ENCODE measurements around the gene ZBED1. TPM values are rescaled to one million over a fixed set of nuclear protein-coding genes. Genes with fewer than 3 reads are reported as not detected.
"Not testable (repeated sequence)": the region's sequence is repeated elsewhere in the genome, so short reads cannot be mapped to it uniquely, and the experiment has no call there.

The ZBED1 gene
- total and polyA plus RNA-seq, 8 donors: 10.9 to 61.4 (median 22.5) TPM

DNA sequence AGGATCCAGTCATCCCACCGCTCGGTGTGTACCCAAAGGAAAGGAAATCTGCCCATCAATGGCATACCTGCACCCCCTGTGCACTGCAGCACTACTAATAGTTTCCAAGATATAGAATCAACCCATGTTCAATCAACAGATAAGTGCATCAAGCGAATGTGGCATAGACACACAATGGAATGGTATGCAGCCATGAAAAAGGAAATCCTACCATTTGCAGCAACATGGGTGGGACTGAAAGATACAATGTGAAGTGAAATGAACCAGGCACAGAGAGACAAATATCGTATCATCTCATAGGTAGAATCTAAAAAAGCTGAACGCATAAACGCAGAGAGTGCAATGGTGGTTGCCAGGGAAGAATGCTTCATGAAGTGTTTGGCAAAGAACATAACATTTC, 42.5 kb downstream of the ZBED1 start:
- TF ChIP-seq POLR2A (IDR thresholded peaks at IDR 0.05): no peak
- TF ChIP-seq, protein P1, sequence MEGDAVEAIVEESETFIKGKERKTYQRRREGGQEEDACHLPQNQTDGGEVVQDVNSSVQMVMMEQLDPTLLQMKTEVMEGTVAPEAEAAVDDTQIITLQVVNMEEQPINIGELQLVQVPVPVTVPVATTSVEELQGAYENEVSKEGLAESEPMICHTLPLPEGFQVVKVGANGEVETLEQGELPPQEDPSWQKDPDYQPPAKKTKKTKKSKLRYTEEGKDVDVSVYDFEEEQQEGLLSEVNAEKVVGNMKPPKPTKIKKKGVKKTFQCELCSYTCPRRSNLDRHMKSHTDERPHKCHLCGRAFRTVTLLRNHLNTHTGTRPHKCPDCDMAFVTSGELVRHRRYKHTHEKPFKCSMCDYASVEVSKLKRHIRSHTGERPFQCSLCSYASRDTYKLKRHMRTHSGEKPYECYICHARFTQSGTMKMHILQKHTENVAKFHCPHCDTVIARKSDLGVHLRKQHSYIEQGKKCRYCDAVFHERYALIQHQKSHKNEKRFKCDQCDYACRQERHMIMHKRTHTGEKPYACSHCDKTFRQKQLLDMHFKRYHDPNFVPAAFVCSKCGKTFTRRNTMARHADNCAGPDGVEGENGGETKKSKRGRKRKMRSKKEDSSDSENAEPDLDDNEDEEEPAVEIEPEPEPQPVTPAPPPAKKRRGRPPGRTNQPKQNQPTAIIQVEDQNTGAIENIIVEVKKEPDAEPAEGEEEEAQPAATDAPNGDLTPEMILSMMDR (IDR thresholded peaks at IDR 0.05): no peak
- TF ChIP-seq POLR2AphosphoS5 (IDR thresholded peaks at IDR 0.05): no peak
- TF ChIP-seq EP300 (IDR thresholded peaks at IDR 0.05): no peak
- WGBS, 5 donors: 80 to 98% (median 90%) methylated on average over 6 of the region's 6 CpGs

DNA sequence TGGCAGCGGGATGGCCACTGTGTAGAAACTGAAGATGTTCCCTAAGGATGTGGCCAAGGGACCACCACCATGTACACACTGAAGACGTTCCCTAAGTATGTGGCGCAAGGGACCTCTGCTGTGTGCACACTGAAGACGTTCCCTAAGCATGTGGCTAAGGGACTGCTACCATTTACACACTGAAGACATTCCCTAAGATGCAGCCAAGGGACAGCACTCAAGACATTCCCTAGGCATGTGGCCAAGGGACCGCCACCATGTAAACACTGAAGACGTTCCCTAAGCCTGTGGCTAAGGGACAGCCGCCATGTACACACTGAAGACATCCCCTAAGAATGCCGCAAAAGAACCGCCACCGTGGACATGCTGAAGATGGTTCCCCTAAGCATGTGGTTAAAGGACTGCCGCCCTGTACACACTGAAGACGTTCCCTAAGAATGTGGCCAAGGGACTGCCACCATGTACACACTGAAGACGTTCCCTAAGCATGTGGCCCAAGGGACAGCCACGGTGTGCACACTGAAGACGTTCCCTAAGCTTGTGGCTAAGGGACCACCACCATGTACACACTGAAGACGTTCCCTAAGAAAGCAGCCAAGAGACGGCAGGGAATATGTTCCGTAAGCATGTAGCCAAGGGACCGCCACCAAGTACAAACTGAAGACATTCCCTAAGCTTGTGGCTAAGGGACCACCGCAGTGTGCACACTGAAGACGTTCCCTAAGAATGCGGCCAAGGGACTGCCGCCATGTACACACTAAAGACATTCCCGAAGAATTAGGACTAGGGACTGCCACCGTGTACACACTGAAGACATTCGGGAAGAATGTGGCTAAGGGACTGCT, 43.3 kb downstream of the ZBED1 start:
- TF ChIP-seq, protein P1 (IDR thresholded peaks at IDR 0.05): no peak
- Histone ChIP-seq H3K36me3 (no peaks in the 10 kb centered on the region), H3K27ac (no peak overlapping the region), H3K4me3 (no peak overlapping the region), H3K4me1 (peaks cover 0 to 12% (median 8%) of the 10 kb centered on the region in 4 donors), H3K9me3 (no peaks in the 10 kb centered on the region), H3K27me3 (no peaks in the 10 kb centered on the region)
- intact Hi-C loops (cut with DNase I; ENCODE audit: low total_unique reads): no loop called here
- DNase-seq: no peak
- WGBS, 5 donors: 83 to 92% (median 89%) methylated on average over 24 to 26 of the region's 26 CpGs

More for the DNA sequence above, 42.5 kb downstream of the ZBED1 start:
- H3K4me1 ChIP-seq: peaks cover 0 to 16% (median 8%) of the 10 kb centered on the region in 4 donors
- DNase-seq: no peak
- intact Hi-C loops (cut with DNase I; ENCODE audit: low total_unique reads): no loop called here
- H3K9me3 ChIP-seq: no peaks in the 10 kb centered on the region
- no peak overlapping the region for H3K27ac ChIP-seq
- no peaks in the 10 kb centered on the region for H3K36me3 ChIP-seq
- no peaks in the 10 kb centered on the region for H3K27me3 ChIP-seq
- no peak overlapping the region for H3K4me3 ChIP-seq

DNA sequence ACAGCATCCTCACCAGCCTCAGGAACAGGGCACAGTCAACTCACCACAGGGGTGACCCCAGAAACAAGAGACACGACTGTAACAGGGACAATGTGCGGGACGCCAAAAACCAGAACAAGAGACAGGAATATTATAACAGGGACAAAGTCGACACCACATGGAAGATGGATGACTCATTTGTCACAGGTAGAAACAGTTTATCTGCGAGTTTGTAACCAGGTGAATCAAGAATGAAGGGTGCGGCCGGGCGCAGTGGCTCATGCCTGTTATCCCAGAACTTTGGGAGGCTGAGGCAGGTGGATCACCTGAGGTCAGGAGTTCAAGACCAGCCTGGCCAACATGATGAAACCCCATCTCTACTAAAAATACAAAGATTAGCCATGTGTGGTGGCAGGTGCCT, 44.7 kb downstream of the ZBED1 start:
- H3K4me1 ChIP-seq; H3K4me3 ChIP-seq; DNase-seq; H3K9me3 ChIP-seq; H3K27ac ChIP-seq; intact Hi-C loops (cut with DNase I; ENCODE audit: low total_unique reads); H3K27me3 ChIP-seq; H3K36me3 ChIP-seq: not testable (repeated sequence)
- 74 to 92% (median 78%) methylated on average over 8 of the region's 8 CpGs for WGBS, 5 donors

DNA sequence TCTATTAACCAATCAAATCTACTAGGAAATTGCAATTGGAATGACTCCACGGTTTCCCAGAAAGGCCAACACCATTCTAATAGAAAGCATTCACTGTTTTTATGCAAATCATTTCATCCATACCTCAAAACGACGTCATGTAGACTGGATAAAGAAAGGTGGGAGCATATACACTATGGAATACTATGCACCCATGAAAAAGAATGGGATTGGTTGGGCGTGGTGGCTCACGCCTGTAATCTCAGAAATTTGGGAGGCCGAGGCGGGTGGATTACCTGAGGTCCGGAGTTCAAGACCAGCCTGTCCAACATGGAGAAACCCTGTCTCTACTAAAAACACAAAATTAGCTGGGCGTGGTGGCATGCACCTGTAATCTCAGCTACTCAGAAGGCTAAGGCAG, 46.2 kb downstream of the ZBED1 start:
- intact Hi-C loops (cut with DNase I; ENCODE audit: low total_unique reads); H3K4me3 ChIP-seq; H3K27ac ChIP-seq; H3K36me3 ChIP-seq; DNase-seq; H3K27me3 ChIP-seq; H3K9me3 ChIP-seq: not testable (repeated sequence)
- WGBS, 5 donors: 92 to 98% (median 95%) methylated on average over 9 of the region's 9 CpGs
- H3K4me1 ChIP-seq: peaks cover 0 to 16% (median 5%) of the 10 kb centered on the region in 4 donors

DNA sequence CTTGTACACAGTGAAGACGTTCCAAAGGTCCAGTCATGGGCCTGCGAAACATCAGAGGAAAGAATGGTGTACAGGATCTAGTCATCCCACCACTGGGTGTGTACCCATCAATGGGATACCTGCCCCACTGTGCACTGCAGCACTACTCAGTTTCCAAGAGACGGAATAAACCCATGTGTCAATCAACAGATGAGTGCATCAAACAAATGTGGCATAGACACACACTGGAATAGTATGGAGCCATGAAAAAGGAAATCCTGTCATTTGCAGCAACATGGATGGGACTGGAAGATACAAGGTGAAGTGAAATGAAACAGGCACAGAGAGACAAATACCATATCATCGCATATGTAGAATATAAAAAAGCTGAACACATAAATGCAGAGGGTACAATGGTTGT, 48.0 kb downstream of the ZBED1 start:
- no peaks in the 10 kb centered on the region for H3K36me3 ChIP-seq

More for the DNA sequence above, 48.0 kb downstream of the ZBED1 start:
- TF ChIP-seq EP300 (IDR thresholded peaks at IDR 0.05): no peak
- TF ChIP-seq, protein P1 (IDR thresholded peaks at IDR 0.05): no peak
- TF ChIP-seq POLR2AphosphoS5 (IDR thresholded peaks at IDR 0.05): no peak
- TF ChIP-seq POLR2A (IDR thresholded peaks at IDR 0.05): no peak
- no peak for DNase-seq
- Histone ChIP-seq H3K27me3 (no peaks in the 10 kb centered on the region), H3K27ac (no peak overlapping the region), H3K4me1 (peaks cover 0 to 16% (median 5%) of the 10 kb centered on the region in 4 donors), H3K4me3 (no peak overlapping the region), H3K9me3 (no peaks in the 10 kb centered on the region)
- intact Hi-C loops (cut with DNase I; ENCODE audit: low total_unique reads): no loop called here
- WGBS, 5 donors: 91 to 98% (median 96%) methylated on average over 4 of the region's 4 CpGs
